C4-2B (cell line): Measurements from ENCODE around the gene FBXO3.

Source experiments
- H3K27ac ChIP-seq: fragments of 450-650 bp; 2 replicates; pipeline ENCODE4 v1.5.1; 2017
- CTCF ChIP-seq: fragments of 450-650 bp; conservative IDR thresholded peaks from 2 replicates; pipeline ENCODE4 v1.5.1; 2017; ENCODE audit warnings: mild to moderate bottlenecking
- ZFX ChIP-seq: fragments of 450-650 bp; IDR thresholded peaks from 2 replicates; pipeline ENCODE4 v1.6.1; 2017

The FBXO3 gene

DNA sequence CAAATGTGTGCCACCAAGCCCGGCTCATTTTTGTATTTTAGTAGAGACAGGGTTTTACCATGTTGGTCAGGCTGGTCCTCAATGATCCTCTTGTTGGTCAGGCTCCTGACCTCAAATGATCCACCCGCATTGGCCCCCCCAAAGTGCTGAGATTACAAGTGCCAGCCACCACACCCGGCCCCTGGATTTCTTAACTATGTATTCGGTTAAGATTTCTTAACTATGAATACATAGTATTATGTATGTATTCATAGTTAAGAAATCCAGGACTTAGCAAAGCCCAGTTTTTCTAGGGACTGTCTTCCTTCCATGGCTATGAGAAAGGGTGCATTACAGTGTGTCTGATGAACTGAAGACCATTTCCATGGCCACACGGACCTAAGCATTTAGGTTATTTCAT lies 75.4 kb downstream of the FBXO3 start:
- H3K27ac ChIP-seq = no peak overlapping the region
- TF ChIP-seq ZFX = no peak
- no peak for TF ChIP-seq CTCF

DNA sequence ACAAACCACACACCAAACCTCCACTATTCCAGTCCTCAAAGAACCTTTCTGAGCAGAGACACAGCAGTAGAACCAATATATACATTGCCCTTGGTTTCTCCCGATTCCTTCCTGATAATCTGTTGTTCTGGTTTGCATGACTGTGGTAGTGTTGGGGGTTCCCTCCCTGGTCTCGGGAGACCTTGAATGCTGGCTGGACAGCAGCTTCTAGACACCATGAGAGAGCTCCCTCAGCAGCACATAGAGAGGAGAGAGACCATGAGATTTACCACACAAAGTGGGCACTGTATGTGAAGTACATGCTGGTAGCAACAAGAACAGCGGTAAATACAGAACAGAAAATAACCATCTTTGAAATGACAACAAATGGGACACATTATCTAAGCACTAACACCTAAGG lies 76.3 kb downstream of the FBXO3 start:
- no peak overlapping the region for H3K27ac ChIP-seq
- TF ChIP-seq CTCF (no peak), ZFX (no peak)

- no peak overlapping the region for H3K27ac ChIP-seq
- TF ChIP-seq ZFX (no peak), CTCF (no peak)
These were observed 77.2 kb downstream of the FBXO3 start for GRCh38 chr11:33696931-33697638.

DNA sequence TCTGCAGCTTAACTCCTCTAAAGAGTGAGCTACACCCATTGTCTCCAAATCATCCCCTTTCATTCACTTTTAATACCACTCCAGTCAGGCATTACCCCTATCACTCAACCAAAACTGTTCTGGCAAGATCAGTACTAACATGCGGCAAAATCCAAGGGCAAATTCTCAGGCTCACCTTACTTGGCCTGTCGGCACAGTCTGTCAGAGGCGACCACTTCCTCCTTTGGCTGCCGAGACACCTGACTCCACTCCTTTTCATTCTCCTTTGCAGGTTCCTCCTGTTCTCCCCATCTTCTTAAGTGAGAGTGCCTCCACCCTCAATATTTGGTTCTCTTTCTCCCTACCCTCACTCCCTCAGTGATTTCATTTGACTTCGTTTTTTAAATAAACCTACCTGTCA lies 77.9 kb downstream of the FBXO3 start:
- TF ChIP-seq ZFX (no peak), CTCF (no peak)
- no peak overlapping the region for H3K27ac ChIP-seq

DNA sequence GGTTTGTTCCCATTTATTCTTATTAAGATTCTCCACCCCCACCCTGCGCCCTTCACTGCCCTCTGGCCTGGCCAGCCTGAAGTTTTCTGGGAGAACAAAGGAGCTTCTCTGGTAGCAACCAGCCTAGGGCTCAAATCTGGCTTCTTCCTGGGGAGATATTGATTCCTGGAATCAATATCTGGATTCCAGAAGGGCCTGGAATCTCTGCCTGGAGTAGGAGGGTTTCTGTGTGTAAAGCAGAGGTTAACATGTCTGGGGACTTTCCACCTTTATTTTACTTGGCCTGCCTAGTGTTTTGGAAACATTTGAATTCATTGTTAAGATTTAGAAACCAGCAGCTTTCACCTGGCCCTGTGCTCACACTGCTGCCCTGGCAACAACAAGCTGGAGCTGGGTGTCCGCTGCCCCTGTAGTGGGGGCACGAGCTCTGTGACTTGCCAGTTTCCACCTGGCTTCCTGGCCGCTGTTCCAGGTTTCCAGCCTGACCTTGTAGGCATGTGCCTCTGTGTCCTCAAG lies 79.2 kb downstream of the FBXO3 start:
- TF ChIP-seq ZFX = no peak
- no peak for TF ChIP-seq CTCF
- no peak overlapping the region for H3K27ac ChIP-seq

DNA sequence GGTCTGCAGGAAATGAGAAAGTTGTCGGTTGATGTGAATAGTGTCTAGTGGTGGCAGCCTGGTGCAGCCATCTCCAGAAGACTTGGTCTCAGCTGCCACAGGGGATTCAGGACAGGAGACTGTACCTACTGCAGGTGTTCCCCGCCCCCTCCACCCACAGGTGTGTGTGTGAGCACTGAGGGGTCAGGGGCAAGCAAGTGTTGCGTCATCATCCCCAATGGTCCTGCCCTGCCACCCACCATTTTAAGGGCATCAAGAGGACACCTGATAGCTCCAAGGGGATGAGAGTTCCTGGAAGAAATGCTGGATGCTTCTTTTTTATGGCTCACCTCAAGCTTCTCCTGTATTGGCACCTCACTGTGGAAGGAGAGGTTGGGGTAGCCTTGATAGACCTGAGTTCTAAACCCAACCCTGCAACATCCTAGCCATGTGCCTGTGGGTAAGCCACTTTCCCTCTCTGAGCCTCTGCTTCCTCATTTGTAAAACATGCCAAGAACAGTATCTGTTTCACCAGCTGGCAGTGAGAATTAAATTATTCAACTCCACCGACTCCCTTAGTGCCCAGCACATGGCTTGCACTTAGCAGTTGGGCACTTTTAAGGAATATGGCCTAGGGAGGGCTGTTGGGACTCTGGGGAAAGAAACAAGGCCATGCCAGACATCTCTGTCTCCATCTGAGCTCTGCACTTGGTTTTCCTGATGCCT lies 79.8 kb downstream of the FBXO3 start:
- H3K27ac ChIP-seq = no peak overlapping the region
- TF ChIP-seq CTCF (no peak), ZFX (no peak)

DNA sequence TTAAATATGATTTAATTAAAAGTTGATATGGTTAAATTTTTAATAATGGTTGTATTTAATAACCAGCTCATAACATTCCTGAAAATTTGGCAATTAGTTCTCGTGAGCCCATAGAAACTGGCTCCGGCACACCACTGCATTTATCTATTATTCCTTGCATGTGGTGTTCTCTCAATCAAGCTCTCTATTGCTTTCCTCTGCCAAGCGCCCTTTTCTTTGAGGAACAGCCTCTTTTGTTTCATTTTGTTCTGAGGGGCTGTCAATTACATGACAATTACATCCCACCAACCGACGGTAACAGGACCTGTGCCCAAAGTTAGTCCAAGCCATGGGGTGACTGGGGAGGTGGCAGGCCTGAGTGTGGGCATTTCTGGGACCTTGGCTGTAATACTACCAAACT lies 81.8 kb downstream of the FBXO3 start:
- H3K27ac ChIP-seq = no peak overlapping the region
- TF ChIP-seq ZFX = no peak
- TF ChIP-seq CTCF = no peak
